LNCaP clone FGC (cell line): ENCODE measurements around the gene FHIT.

Experiments
- DNase-seq: peaks from one replicate; pipeline ENCODE4 v3.0.0-alpha.2; 2011; ENCODE audit warnings: low read depth
- H3K4me3 ChIP-seq: 2 replicates; pipeline ENCODE4 v1.5.1; 2011; ENCODE audit warnings: mild to moderate bottlenecking, low read depth, low read length, control low read depth
- CTCF ChIP-seq: IDR thresholded peaks from 2 replicates; pipeline ENCODE4 v1.5.1; 2012; ENCODE audit warnings: mild to moderate bottlenecking; ENCODE audit not compliant: control insufficient read depth, insufficient read depth; ENCODE audit errors: extremely low read depth

FHIT gene

GRCh38 chr3:59727902-59728586, 1523.2 kb downstream of the FHIT start:
- TF ChIP-seq CTCF, result no peak
- DNase-seq, result no peak

GRCh38 chr3:59726279-59726678, 1525.0 kb downstream of the FHIT start:
- DNase-seq, result no peak
- no peak for TF ChIP-seq CTCF
- H3K4me3 ChIP-seq, result no peak overlapping the region

More at GRCh38 chr3:59727902-59728586, 1523.2 kb downstream of the FHIT start:
- no peak overlapping the region for H3K4me3 ChIP-seq

- no peak for TF ChIP-seq CTCF
- no peak for DNase-seq
These were observed 1533.5 kb downstream of the FHIT start for GRCh38 chr3:59717679-59718205.

GRCh38 chr3:59714066-59714465, 1537.2 kb downstream of the FHIT start:
- no peak for TF ChIP-seq CTCF
- DNase-seq, result no peak
- H3K4me3 ChIP-seq, result no peak overlapping the region

More at GRCh38 chr3:59717679-59718205, 1533.5 kb downstream of the FHIT start:
- no peak overlapping the region for H3K4me3 ChIP-seq

- no peak for TF ChIP-seq CTCF
- no peak overlapping the region for H3K4me3 ChIP-seq
- no peak for DNase-seq
These were observed 1540.7 kb downstream of the FHIT start for GRCh38 chr3:59710554-59710953.

- no peak for TF ChIP-seq CTCF
- H3K4me3 ChIP-seq, result no peak overlapping the region
- DNase-seq, result no peak
These were observed 1541.3 kb downstream of the FHIT start for GRCh38 chr3:59709702-59710553.
